ENCODE data around the gene CDX1.
"Not testable (repeated sequence)": the region's sequence is repeated elsewhere in the genome, so short reads cannot be mapped to it uniquely, and the experiment has no call there.

CDX1 gene

GRCh38 chr5:150233706-150234105 is 67.1 kb downstream of the CDX1 start:
- DNase-seq (ENCODE audit: low spot score), result not testable (repeated sequence)
